Hippocampal formation (tissue), 2 donors: ENCODE results near the gene FBXO36.
"Not testable (repeated sequence)": the region's sequence is repeated elsewhere in the genome, so short reads cannot be mapped to it uniquely, and the experiment has no call there.

ENCODE experiments used
- DNase-seq, 2 donors: peaks; one replicate each; lab custom pipeline; 2025; lab: John Stamatoyannopoulos, UW

The FBXO36 gene

DNA sequence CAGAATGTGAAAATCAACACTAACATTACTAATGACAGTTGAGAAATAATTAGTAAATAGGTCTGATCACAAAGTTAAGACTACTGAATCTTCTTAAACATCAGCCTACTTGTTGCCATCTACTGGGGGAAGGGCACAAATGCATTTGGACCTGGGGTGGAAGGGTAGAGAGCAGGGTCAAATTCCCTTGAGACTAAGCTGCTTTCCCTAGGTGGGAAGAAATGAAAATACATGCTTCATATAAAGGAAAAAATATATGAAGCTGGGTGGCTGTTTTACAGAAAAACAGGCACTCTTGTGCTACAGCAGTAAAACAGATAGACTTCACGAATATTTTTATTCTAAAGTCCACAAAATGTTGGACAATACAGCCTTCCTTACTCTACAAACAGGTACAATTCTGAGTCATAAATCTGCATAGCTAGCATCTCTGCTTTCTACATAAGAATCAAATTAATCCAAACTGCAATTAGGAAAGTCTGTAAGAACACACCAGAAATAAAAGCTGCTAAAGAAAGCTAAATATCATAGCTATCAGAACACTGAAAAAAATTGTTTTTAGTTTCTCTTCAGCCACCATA lies 11.4 kb upstream of the FBXO36 start:
- no peak for DNase-seq

GRCh38 chr2:229914171-229914570 lies 8.1 kb upstream of the FBXO36 start:
- DNase-seq, result no peak

DNA sequence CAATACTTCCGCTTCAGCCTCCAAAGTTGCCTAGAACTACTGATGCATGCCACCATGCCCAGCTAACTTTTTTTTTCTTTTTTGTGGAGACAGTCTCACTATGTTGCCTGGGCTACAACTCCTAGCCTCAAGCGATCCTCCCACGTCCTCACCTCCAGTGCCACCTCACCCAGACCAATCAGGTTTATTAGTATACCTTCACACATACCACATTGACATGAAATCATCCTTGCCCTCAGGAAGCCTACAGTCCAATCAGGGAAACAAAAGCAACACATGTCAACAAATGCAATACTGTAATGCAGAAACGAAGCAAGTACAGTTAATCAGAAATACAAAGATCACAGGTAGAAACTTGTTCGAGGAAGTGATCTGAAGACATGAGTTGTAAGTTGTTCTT lies 4.5 kb upstream of the FBXO36 start:
- DNase-seq, result no peak

DNA sequence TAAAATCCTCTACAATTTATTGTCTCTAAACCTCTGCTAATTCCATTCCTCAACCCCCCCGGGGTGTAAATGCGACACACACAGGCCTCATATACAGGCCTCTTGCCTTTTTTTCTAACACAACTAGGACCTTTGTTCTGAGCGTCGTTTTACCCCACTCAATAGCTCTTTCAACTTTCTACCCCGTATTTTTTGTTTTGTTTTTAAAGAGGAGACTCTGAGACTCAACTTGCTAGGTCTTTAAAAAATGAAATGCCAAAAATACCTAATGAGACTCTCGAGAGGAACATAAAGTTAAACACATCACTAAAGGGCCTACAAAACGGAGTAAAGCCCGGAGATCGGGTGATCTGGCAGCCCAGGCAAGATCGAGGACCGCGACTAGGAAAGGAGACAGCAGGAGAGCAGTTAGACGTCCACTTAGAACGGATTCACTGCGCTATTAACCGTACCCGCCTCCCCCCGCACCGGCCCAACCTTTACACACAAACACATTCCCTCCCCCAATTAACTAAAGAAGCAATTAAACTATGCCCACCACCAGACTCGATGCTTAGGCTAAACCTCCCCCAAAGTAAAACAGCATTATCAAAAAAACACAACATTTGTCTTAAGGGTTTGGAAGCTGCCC lies 2.2 kb upstream of the FBXO36 start:
- peak in 1 of 2 donors; percentile 57 for DNase-seq

DNA sequence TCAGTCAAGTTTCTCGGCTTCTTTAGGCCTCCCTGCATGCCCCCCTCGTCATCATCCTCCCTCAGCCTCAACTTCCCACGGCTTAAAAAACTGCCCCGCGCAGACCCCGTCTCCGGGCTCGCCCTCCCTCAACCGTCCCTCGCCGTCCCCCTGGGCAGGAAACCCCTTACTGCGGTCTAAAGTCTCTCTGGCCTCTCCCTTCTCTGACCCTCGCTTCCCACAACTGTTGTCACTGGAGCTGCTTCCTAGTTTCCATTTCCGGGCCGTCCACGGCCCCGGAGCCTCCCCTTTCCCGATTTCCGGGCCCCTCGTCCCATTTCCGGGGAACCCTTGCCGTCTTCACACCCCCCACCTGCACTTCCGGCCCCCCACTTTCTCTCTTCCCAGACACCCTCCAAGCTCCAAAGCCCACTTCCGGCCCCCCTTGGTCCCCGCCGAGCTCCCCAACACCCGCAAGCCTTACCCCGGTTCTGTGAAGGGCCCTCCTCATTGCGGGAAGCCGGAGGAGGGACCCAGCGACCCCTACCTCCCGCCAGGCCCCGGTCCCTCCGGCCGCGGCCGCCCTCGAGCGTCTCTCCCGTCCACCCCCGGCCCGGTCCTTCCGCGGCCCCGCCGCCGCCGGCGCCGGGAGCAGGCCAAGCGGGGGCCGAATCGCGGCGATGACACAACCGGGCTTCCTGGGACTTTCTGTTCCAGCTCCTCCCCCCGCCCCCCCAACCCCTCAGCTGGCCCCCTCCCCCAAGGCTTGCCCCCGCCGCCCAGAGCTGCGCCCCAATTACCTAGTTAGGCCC lies 1.0 kb upstream of the FBXO36 start:
- DNase-seq, result peak; percentile 64 to 74

DNA sequence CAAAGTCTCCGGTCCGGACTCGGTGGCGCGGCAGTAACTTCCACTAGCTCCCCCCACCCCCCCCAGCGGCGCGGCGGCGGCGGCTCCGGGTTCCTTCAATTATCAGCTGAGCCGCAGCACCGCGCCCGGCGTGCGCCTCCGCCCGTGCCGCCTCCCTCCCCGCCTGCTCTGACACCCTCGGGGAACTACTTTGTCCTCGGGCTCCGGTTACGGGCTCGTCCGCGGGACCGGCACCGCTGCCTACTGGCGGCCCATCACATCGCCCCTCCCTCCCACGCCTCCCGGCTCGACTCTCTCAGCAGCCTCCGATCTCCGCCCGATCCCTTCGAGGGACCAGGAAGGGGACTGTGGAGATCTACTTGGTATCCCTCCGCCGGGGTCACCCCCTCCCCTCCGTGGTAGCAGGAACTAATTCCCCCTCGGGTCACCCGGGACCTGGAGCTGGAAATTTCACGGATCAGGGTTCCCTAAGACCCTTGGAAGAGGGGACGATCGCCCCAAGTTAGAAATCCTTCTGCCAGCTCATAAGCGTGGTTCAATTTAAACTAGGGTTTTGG lies 333 bp upstream of the FBXO36 start, which contains the start of gene TRIP12:
TRIP12 (minus strand) TSS at position 118 of the 557 bp plus-strand sequence. CDS start 41,930 bp downstream, outside the sequence.
- DNase-seq, result peak; percentile 92 to 96

- DNase-seq, result not testable (repeated sequence)
These were observed 2.2 kb downstream of the FBXO36 start for GRCh38 chr2:229924541-229924940.

GRCh38 chr2:229925201-229925600 lies 2.9 kb downstream of the FBXO36 start:
- no peak for DNase-seq

DNA sequence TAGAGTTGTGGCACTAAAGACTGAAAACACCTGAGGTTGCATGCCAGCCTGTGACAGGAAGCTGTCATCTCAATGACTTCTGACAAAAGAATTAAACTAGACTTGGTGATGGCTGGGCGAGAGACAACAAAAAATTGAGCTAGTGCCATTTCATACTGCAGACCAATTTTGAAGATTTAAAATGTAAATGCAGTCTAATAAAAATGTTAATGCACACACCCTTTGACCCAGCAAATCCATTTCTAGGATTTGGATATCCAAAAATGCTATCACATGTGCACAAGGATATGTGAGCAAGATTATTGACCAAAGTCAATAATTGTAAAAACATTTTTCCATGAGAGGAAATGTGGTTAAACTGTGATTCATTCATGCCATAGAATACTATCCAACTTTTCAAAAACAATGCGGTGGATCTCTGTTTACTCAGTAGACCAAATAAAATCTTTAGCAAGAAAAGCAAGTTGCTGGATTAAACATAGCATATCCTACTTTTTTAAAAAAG lies 5.6 kb downstream of the FBXO36 start:
- DNase-seq, result no peak

DNA sequence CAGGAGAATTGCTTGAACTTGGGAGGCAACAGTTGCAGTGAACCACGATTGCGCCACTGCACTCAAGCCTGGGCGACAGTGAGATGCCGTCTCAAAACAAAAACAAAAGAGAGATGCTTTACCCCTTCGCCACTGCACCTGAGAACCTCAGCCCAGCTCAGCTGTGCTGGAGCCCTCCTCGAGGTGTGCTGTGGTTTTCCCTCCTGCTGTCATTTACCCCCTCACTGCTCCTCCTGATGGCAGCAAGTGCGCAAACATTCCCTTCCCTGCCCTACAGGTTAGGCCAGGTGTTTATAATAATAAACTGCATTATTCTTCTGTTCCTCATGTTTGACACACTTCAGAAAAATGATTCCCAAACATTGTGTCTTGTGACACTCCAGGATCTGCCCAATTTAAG lies 8.4 kb downstream of the FBXO36 start:
- DNase-seq, result no peak

GRCh38 chr2:229931241-229931640 lies 8.9 kb downstream of the FBXO36 start:
- no peak for DNase-seq

- DNase-seq, result no peak
These were observed 15.2 kb downstream of the FBXO36 start for GRCh38 chr2:229937537-229937936.

GRCh38 chr2:229942671-229943070 lies 20.4 kb downstream of the FBXO36 start:
- no peak for DNase-seq

DNA sequence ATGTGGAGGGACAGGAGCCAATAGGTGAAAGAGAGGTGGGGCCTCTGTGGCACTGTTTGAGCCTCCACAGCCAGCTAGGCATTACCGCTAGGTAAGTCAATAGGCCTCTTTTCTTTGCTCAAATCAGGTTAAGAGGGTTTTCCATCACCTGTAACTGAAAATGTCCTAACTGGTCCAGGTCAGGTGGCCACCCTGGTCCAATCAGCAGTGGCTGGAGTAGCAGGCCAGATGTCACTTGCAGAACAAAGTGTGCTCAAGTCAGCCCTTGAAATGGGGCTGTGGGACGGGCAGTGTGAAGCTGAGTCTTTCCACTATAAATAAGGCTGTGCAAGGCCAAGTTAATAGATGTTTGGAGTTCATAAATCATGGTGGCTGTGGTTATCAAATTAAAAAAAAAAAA lies 20.9 kb downstream of the FBXO36 start:
- no peak for DNase-seq

- no peak for DNase-seq
These were observed 21.6 kb downstream of the FBXO36 start for GRCh38 chr2:229943770-229944449.

DNA sequence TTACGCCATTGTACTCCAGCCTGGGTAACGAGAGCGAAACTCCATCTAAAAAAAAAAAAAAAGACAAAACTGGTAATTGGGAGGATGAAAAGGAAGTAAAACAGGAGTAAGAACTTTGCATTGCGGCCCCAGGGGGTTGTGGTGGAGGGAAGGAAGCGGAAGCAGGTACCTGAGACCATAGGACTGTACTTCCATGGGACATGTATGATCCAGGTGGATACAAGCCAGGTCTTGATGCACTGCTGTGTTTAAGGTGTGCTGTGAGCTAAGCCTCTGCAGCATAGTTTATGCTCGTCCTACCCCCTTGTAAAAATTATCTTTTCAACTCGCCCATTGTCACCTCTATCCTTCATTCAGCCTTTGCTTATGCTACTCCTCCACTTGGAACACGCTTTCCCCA lies 23.7 kb downstream of the FBXO36 start:
- no peak for DNase-seq

GRCh38 chr2:229947544-229947943 lies 25.2 kb downstream of the FBXO36 start:
- no peak for DNase-seq

- no peak for DNase-seq
These were observed 30.0 kb downstream of the FBXO36 start for GRCh38 chr2:229952256-229952835.

DNA sequence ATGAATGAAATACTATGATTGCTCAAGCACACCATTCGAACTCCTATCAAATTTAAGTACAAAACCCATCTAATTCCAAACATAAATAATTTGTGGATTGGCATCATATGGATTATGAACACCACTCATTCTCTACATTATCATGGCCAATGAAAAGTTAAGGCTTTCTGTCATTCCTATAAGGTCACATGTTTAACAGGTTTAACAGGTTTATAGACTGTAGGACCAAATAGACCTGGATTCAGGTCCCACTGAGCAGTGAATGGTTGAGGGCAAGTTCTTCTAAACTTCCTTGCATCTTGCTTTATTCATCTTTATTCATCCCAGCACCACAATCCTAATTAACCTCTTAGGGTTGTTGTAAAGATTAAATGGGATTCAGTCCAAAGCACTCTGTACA lies 33.4 kb downstream of the FBXO36 start:
- no peak for DNase-seq

GRCh38 chr2:229956491-229956890 lies 34.2 kb downstream of the FBXO36 start:
- DNase-seq, result no peak

- not testable (repeated sequence) for DNase-seq
These were observed 41.3 kb downstream of the FBXO36 start for GRCh38 chr2:229963596-229963995.

GRCh38 chr2:229969921-229970320 lies 47.6 kb downstream of the FBXO36 start:
- DNase-seq, result no peak
